Liver (tissue), 9 donors: Measurements from ENCODE around the gene POLA1. TPM values are rescaled to one million over a fixed set of nuclear protein-coding genes. Genes with fewer than 3 reads are reported as not detected.

Experiments used
- DNase-seq: peaks from one replicate; pipeline ENCODE4 v3.0.0-alpha.2; 2017; ENCODE audit warnings: low spot score
- H3K27ac ChIP-seq, 2 donors: one replicate each; pipeline ENCODE4 v1.7.0; 2013; ENCODE audit warnings: inconsistent platforms in 2 of 2, low read length in 2 of 2, control low read depth in 1 of 2, low read depth in 1 of 2, mild to moderate bottlenecking in 1 of 2
- H3K27me3 ChIP-seq, 4 donors: one replicate each; pipeline versions ENCODE4 v1.6.1 to v1.7.0; 2013; ENCODE audit warnings: low read length in 3 of 4, inconsistent platforms in 1 of 4, mild to moderate bottlenecking in 1 of 4, moderate library complexity in 1 of 4; ENCODE audit not compliant: control insufficient read depth in 4 of 4, insufficient read depth in 4 of 4
- H3K36me3 ChIP-seq, 4 donors: one replicate each; pipeline versions ENCODE4 v1.6.1 to v1.7.0; 2013; ENCODE audit warnings: low read length in 3 of 4, mild to moderate bottlenecking in 3 of 4, low read depth in 1 of 4, moderate library complexity in 1 of 4; ENCODE audit not compliant: control insufficient read depth in 4 of 4, insufficient read depth in 3 of 4
- H3K4me1 ChIP-seq, 4 donors: one replicate each; pipeline versions ENCODE4 v1.6.1 to v1.7.0; 2013; ENCODE audit warnings: low read length in 3 of 4, mild to moderate bottlenecking in 3 of 4, moderate library complexity in 1 of 4; ENCODE audit not compliant: control insufficient read depth in 4 of 4, insufficient read depth in 4 of 4
- H3K4me3 ChIP-seq, 3 donors: one replicate each; pipeline versions ENCODE4 v1.6.1 to v1.7.0; 2013; ENCODE audit warnings: low read length in 3 of 3, control low read depth in 1 of 3, low read depth in 1 of 3, mild to moderate bottlenecking in 1 of 3
- H3K9ac ChIP-seq, 2 donors: one replicate each; pipeline ENCODE4 v1.7.0; 2013; ENCODE audit warnings: low read length in 2 of 2, mild to moderate bottlenecking in 2 of 2, moderate library complexity in 2 of 2, control low read depth in 1 of 2, low read depth in 1 of 2
- H3K9me3 ChIP-seq, 4 donors: one replicate each; pipeline versions ENCODE4 v1.6.1 to v1.7.0; 2013; ENCODE audit warnings: low read length in 3 of 4; ENCODE audit not compliant: control insufficient read depth in 4 of 4
- EGR1 ChIP-seq, 2 donors: IDR thresholded peaks; 2 replicates each; pipeline ENCODE4 v1.6.1; 2016 to 2018; ENCODE audit warnings: antibody characterized with exemption in 2 of 2, low read depth in 2 of 2
- FOXA1 ChIP-seq: IDR thresholded peaks from 2 replicates; pipeline ENCODE4 v1.6.1; 2016; ENCODE audit warnings: antibody characterized with exemption
- FOXA2 ChIP-seq: IDR thresholded peaks from 2 replicates; pipeline ENCODE4 v1.6.1; 2016; ENCODE audit warnings: antibody characterized with exemption
- GABPA ChIP-seq, 2 donors: IDR thresholded peaks in 1 of 2; conservative IDR thresholded peaks in 1 of 2; 2 replicates each; pipeline ENCODE4 v1.6.1; 2016; ENCODE audit warnings: antibody characterized with exemption in 2 of 2, mild to moderate bottlenecking in 1 of 2, moderate library complexity in 1 of 2
- HNF4A ChIP-seq, 2 donors: conservative IDR thresholded peaks; 2 replicates each; pipeline ENCODE4 v1.6.1; 2016; ENCODE audit warnings: antibody characterized with exemption in 2 of 2, mild to moderate bottlenecking in 2 of 2
- HNF4G ChIP-seq: IDR thresholded peaks from 2 replicates; pipeline ENCODE4 v1.6.1; 2016; ENCODE audit warnings: antibody characterized with exemption
- JUND ChIP-seq, 2 donors: IDR thresholded peaks; 2 replicates each; pipeline ENCODE4 v1.6.1; 2016; ENCODE audit warnings: antibody characterized with exemption in 2 of 2
- NR2F2 ChIP-seq: IDR thresholded peaks from 2 replicates; pipeline ENCODE4 v1.6.1; 2016; ENCODE audit warnings: antibody characterized with exemption
- RAD21 ChIP-seq, 2 donors: IDR thresholded peaks; 2 replicates each; pipeline ENCODE4 v1.6.1; 2016; ENCODE audit warnings: antibody characterized with exemption in 2 of 2, mild to moderate bottlenecking in 2 of 2
- RXRA ChIP-seq, 2 donors: IDR thresholded peaks; 2 replicates each; pipeline ENCODE4 v1.6.1; 2017 to 2018; ENCODE audit warnings: antibody characterized with exemption in 2 of 2, mild to moderate bottlenecking in 1 of 2
- SP1 ChIP-seq: IDR thresholded peaks from 2 replicates; pipeline ENCODE4 v1.6.1; 2018; ENCODE audit warnings: antibody characterized with exemption, mild to moderate bottlenecking
- TAF1 ChIP-seq: conservative IDR thresholded peaks from 2 replicates; pipeline ENCODE4 v1.6.1; 2016; ENCODE audit warnings: antibody characterized with exemption, mild to moderate bottlenecking
- YY1 ChIP-seq: IDR thresholded peaks from 2 replicates; pipeline ENCODE4 v1.6.1; 2016; ENCODE audit warnings: antibody characterized with exemption, mild to moderate bottlenecking
- WGBS: extraction: QIAGEN DNeasy Blood & Tissue Kit; methylation state at CpG from one replicate; pipeline ENCODE4 v1.1.7; 2013; 5-methylcytosine and 5-hydroxymethylcytosine counted together
- polyA plus RNA-seq, 2 donors: library from polyadenylated mRNA; stranded (reverse) in 1 of 2; unstranded in 1 of 2; fragments of 200-250 nt in 1 of 2; fragments of >200 nt in 1 of 2; fragmentation: Nextera tagmentation in 1 of 2; extraction: Ambion mirVana in 1 of 2; gene quantifications; one replicate each; pipeline versions ENCODE4 v1.2.1 to v1.2.3, GENCODE V29; 2013 to 2015
- total RNA-seq, 2 donors: library from RNA; depleted of rRNA; stranded (reverse); fragments of >200 nt; gene quantifications; one replicate each; pipeline ENCODE4 v1.2.3, GENCODE V29; 2014
- TF ChIP-seq, protein P1 (sequence below): IDR thresholded peaks from 2 replicates; pipeline ENCODE4 v1.6.1; 2016; ENCODE audit warnings: antibody characterized with exemption
- TF ChIP-seq, protein P2 (sequence below): IDR thresholded peaks from 2 replicates; pipeline ENCODE4 v1.6.1; 2016; ENCODE audit warnings: antibody characterized with exemption
- TF ChIP-seq, protein P3 (sequence below): IDR thresholded peaks from 2 replicates; pipeline ENCODE4 v1.6.1; 2016; ENCODE audit warnings: antibody characterized with exemption, mild to moderate bottlenecking
- TF ChIP-seq, protein P4 (sequence below): fragments of 150-350 bp; IDR thresholded peaks from 2 replicates; pipeline ENCODE4 v1.5.1; 2017; ENCODE audit warnings: improper control_type of control experiment, low read depth, low read length; ENCODE audit not compliant: missing input control
- donor health status: healthy.
- donor health status: healthy.
- donor health status: healthy.
- donor health status: healthy.
- donor health status: healthy.

The POLA1 gene
- total and polyA plus RNA-seq, 4 donors = 0.93 to 12.7 (median 4.3) TPM

DNA sequence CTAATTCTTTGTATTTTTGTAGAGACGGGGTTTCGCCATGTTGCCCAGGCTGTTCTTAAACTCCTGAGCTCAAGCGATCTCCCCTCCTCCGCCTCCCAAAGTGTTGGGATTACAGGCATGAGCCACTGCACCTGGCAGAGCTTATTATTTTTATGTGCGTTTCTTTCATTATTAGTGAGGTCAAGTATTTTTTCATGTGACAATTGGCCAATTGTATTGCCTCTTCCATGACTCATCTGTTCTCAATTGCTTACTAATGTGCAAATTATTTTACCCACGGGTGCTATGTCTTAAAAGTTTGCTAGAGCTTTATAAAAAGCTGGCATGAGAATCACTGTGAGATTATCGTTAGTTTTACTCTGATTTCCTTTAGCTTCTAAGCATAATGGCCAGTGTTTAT is 335.0 kb downstream of the POLA1 start:
- TF ChIP-seq FOXA2 (no peak), GABPA (IDR thresholded peaks at IDR 0.05 in 1 of 2, conservative IDR thresholded peaks at IDR 0.05 in 1 of 2) (no peak), RAD21 (IDR thresholded peaks at IDR 0.05) (no peak), HNF4A (conservative IDR thresholded peaks at IDR 0.05) (no peak), TAF1 (no peak), YY1 (no peak), NR2F2 (no peak), SP1 (no peak), JUND (IDR thresholded peaks at IDR 0.05) (no peak), EGR1 (IDR thresholded peaks at IDR 0.05; ENCODE audit: low read depth in 2 of 2) (no peak), HNF4G (no peak), RXRA (IDR thresholded peaks at IDR 0.05) (no peak), FOXA1 (no peak)
- TF ChIP-seq, protein P1, sequence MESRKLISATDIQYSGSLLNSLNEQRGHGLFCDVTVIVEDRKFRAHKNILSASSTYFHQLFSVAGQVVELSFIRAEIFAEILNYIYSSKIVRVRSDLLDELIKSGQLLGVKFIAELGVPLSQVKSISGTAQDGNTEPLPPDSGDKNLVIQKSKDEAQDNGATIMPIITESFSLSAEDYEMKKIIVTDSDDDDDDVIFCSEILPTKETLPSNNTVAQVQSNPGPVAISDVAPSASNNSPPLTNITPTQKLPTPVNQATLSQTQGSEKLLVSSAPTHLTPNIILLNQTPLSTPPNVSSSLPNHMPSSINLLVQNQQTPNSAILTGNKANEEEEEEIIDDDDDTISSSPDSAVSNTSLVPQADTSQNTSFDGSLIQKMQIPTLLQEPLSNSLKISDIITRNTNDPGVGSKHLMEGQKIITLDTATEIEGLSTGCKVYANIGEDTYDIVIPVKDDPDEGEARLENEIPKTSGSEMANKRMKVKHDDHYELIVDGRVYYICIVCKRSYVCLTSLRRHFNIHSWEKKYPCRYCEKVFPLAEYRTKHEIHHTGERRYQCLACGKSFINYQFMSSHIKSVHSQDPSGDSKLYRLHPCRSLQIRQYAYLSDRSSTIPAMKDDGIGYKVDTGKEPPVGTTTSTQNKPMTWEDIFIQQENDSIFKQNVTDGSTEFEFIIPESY = no peak
- TF ChIP-seq, protein P2, sequence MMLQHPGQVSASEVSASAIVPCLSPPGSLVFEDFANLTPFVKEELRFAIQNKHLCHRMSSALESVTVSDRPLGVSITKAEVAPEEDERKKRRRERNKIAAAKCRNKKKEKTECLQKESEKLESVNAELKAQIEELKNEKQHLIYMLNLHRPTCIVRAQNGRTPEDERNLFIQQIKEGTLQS = no peak
- TF ChIP-seq, protein P3, sequence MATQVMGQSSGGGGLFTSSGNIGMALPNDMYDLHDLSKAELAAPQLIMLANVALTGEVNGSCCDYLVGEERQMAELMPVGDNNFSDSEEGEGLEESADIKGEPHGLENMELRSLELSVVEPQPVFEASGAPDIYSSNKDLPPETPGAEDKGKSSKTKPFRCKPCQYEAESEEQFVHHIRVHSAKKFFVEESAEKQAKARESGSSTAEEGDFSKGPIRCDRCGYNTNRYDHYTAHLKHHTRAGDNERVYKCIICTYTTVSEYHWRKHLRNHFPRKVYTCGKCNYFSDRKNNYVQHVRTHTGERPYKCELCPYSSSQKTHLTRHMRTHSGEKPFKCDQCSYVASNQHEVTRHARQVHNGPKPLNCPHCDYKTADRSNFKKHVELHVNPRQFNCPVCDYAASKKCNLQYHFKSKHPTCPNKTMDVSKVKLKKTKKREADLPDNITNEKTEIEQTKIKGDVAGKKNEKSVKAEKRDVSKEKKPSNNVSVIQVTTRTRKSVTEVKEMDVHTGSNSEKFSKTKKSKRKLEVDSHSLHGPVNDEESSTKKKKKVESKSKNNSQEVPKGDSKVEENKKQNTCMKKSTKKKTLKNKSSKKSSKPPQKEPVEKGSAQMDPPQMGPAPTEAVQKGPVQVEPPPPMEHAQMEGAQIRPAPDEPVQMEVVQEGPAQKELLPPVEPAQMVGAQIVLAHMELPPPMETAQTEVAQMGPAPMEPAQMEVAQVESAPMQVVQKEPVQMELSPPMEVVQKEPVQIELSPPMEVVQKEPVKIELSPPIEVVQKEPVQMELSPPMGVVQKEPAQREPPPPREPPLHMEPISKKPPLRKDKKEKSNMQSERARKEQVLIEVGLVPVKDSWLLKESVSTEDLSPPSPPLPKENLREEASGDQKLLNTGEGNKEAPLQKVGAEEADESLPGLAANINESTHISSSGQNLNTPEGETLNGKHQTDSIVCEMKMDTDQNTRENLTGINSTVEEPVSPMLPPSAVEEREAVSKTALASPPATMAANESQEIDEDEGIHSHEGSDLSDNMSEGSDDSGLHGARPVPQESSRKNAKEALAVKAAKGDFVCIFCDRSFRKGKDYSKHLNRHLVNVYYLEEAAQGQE = no peak
- TF ChIP-seq, protein P4, sequence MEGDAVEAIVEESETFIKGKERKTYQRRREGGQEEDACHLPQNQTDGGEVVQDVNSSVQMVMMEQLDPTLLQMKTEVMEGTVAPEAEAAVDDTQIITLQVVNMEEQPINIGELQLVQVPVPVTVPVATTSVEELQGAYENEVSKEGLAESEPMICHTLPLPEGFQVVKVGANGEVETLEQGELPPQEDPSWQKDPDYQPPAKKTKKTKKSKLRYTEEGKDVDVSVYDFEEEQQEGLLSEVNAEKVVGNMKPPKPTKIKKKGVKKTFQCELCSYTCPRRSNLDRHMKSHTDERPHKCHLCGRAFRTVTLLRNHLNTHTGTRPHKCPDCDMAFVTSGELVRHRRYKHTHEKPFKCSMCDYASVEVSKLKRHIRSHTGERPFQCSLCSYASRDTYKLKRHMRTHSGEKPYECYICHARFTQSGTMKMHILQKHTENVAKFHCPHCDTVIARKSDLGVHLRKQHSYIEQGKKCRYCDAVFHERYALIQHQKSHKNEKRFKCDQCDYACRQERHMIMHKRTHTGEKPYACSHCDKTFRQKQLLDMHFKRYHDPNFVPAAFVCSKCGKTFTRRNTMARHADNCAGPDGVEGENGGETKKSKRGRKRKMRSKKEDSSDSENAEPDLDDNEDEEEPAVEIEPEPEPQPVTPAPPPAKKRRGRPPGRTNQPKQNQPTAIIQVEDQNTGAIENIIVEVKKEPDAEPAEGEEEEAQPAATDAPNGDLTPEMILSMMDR = no peak
- Histone ChIP-seq H3K36me3 (no peaks in the 10 kb centered on the region), H3K9me3 (no peaks in the 10 kb centered on the region), H3K9ac (no peak overlapping the region), H3K27ac (no peak overlapping the region), H3K4me3 (no peak overlapping the region), H3K4me1 (no peaks in the 10 kb centered on the region), H3K27me3 (peaks cover 0 to 11% (median 0%) of the 10 kb centered on the region in 4 donors)
- WGBS = 80% methylated on average over 7 of the region's 7 CpGs
- DNase-seq = no peak

DNA sequence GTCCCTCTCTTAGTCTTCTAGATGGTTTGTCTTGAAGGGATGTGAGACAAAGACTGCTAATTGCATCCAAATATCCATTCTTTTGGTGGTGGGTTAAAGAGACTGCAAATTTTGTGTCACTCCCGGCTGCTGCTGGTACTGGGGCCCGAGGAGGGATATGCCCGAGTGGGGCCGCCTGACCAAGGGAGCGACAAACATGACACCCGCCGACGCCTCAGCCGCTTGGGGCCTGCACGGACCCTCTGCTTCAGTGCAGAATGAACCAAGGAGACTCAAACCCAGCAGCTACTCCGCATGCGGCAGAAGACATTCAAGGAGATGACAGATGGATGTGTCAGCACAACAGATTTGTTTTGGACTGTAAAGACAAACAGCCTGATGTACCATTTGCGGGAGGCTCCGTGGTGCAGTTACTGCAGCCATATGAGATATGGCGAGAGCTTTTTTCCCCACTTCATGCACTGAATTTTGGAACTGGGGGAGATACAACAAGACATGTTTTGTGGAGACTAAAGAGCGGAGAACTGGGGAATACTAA is 335.6 kb downstream of the POLA1 start:
- Histone ChIP-seq H3K27me3 (peaks cover 0 to 6% (median 0%) of the 10 kb centered on the region in 4 donors), H3K27ac (no peak overlapping the region), H3K4me1 (no peaks in the 10 kb centered on the region), H3K36me3 (no peaks in the 10 kb centered on the region), H3K9me3 (no peaks in the 10 kb centered on the region), H3K9ac (no peak overlapping the region), H3K4me3 (no peak overlapping the region)
- TF ChIP-seq, protein P1 = no peak
- no peak for TF ChIP-seq EGR1 (IDR thresholded peaks at IDR 0.05; ENCODE audit: low read depth in 2 of 2)
- no peak for TF ChIP-seq TAF1
- TF ChIP-seq FOXA2 = no peak
- no peak for TF ChIP-seq JUND (IDR thresholded peaks at IDR 0.05)
- WGBS = 90% methylated on average over 16 of the region's 16 CpGs
- no peak for DNase-seq
